Suprapubic skin (tissue), 4 donors: ENCODE measurements around the gene FGF1. TPM values are rescaled to one million over a fixed set of nuclear protein-coding genes. Genes with fewer than 3 reads are reported as not detected.

Experiments used
- DNase-seq, 2 donors: peaks; one replicate each; pipeline ENCODE4 v3.0.0-alpha.2; 2019; ENCODE audit warnings: low spot score in 2 of 2
- H3K27ac ChIP-seq: fragments of 200-600 bp; sonication (generic); one replicate; pipeline ENCODE4 v1.5.1; 2019
- H3K27me3 ChIP-seq: fragments of 200-600 bp; sonication (generic); one replicate; pipeline ENCODE4 v1.5.1; 2019
- H3K36me3 ChIP-seq: fragments of 200-600 bp; sonication (generic); one replicate; pipeline ENCODE4 v1.5.1; 2019
- H3K4me1 ChIP-seq: fragments of 200-600 bp; sonication (generic); one replicate; pipeline ENCODE4 v1.5.1; 2019
- H3K4me3 ChIP-seq: fragments of 200-600 bp; sonication (generic); one replicate; pipeline ENCODE4 v1.5.1; 2019; ENCODE audit warnings: mild to moderate bottlenecking
- H3K9me3 ChIP-seq: fragments of 200-600 bp; sonication (generic); one replicate; pipeline ENCODE4 v1.5.1; 2019
- CTCF ChIP-seq, 2 donors: fragments of 200-600 bp in 1 of 2; fragments of 450-650 bp in 1 of 2; sonication (generic) in 1 of 2; IDR thresholded peaks; one replicate each; pipeline ENCODE4 v1.5.1; 2016 to 2019; ENCODE audit warnings: antibody characterized with exemption in 2 of 2, mild to moderate bottlenecking in 1 of 2, moderate library complexity in 1 of 2
- EP300 ChIP-seq: sonication (generic); formaldehyde crosslinking; IDR thresholded peaks from one replicate; pipeline ENCODE4 v1.6.1; 2017; ENCODE audit warnings: antibody characterized with exemption
- POLR2A ChIP-seq, 2 donors: fragments of 450-650 bp; IDR thresholded peaks; one replicate each; pipeline ENCODE4 v1.6.1; 2017; ENCODE audit warnings: antibody characterized with exemption in 2 of 2, mild to moderate bottlenecking in 2 of 2, moderate library complexity in 2 of 2
- POLR2AphosphoS5 ChIP-seq, 3 donors: sonication (generic); formaldehyde crosslinking; IDR thresholded peaks; one replicate each; pipeline ENCODE4 v1.6.1; 2017; ENCODE audit warnings: antibody characterized with exemption in 3 of 3
- WGBS: methylation state at CpG from one replicate; pipeline ENCODE4 v1.1.5; 2018; 5-methylcytosine and 5-hydroxymethylcytosine counted together
- total RNA-seq, 4 donors: library from RNA; depleted of rRNA; stranded (reverse); fragments of >200 nt; gene quantifications; one replicate each; pipeline ENCODE4 v1.1.0, GENCODE V29; 2016

FGF1 gene
- total RNA-seq, 4 donors from 2014 or later: 0.48 to 2.5 (median 1.9) TPM

- WGBS: 82% methylated on average over 6 of the region's 6 CpGs
- no peak for DNase-seq
- Histone ChIP-seq H3K9me3 (no peaks in the 10 kb centered on the region), H3K4me1 (no peaks in the 10 kb centered on the region), H3K27me3 (no peaks in the 10 kb centered on the region), H3K27ac (no peak overlapping the region), H3K36me3 (no peaks in the 10 kb centered on the region), H3K4me3 (no peak overlapping the region)
- TF ChIP-seq EP300: no peak
Measured at GRCh38 chr5:142664636-142665035, 21.3 kb downstream of the FGF1 start.

GRCh38 chr5:142664067-142664466 is 21.8 kb downstream of the FGF1 start:
- Histone ChIP-seq H3K36me3 (no peaks in the 10 kb centered on the region), H3K4me3 (no peak overlapping the region), H3K27me3 (no peaks in the 10 kb centered on the region), H3K27ac (no peak overlapping the region), H3K9me3 (no peaks in the 10 kb centered on the region), H3K4me1 (no peaks in the 10 kb centered on the region)
- TF ChIP-seq EP300: no peak
- no peak for TF ChIP-seq POLR2A (IDR thresholded peaks at IDR 0.05)
- TF ChIP-seq CTCF (IDR thresholded peaks at IDR 0.05): no peak
- TF ChIP-seq POLR2AphosphoS5 (IDR thresholded peaks at IDR 0.05): no peak
- 91% methylated on average over 4 of the region's 9 CpGs for WGBS
- no peak for DNase-seq

DNA sequence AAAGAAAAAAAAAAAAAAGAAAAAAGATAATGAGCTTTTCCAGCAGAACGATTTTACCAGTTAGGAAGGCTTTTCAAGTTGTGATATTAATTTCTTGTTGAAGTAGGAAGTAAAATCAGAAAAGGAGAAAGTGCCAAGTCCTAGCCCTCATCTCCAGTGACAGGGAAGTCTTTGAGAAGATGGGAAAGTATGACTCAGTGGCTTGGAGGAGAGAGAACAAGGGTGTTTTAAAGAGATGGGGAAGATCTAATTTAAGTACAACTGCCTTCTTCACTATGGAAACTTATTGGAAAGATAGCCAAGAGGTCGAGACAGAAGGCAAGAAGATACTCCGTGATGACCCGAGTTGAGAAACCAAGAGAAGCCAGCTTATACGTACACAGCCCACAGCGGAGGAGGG is 22.6 kb downstream of the FGF1 start:
- WGBS: 77% methylated on average over 6 of the region's 6 CpGs
- Histone ChIP-seq H3K4me1 (no peaks in the 10 kb centered on the region), H3K27me3 (no peaks in the 10 kb centered on the region), H3K9me3 (no peaks in the 10 kb centered on the region), H3K36me3 (no peaks in the 10 kb centered on the region), H3K4me3 (no peak overlapping the region), H3K27ac (no peak overlapping the region)
- DNase-seq: no peak
- TF ChIP-seq CTCF (IDR thresholded peaks at IDR 0.05): no peak
- TF ChIP-seq EP300: no peak
- no peak for TF ChIP-seq POLR2A (IDR thresholded peaks at IDR 0.05)

DNA sequence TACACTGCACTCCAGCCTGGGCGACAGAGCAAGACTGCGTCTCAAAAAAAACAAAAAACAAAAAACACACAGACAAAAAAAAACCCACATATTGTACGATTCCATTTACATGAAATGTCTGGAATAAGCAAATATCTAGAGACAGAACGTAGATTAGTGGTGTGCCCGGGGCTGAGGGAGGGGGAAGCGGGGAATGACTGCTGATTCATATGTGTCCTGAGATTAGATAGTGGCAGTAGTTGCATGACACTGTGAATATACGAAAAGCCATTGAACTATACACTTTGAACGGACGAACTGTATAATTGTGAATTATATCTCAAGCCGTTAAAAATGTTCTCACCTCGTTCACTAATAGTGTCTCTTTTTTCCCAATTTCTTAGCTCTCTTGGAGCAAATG is 23.9 kb downstream of the FGF1 start:
- Histone ChIP-seq H3K36me3 (no peaks in the 10 kb centered on the region), H3K27ac (no peak overlapping the region), H3K27me3 (no peaks in the 10 kb centered on the region), H3K4me3 (no peak overlapping the region), H3K9me3 (no peaks in the 10 kb centered on the region), H3K4me1 (no peaks in the 10 kb centered on the region)
- DNase-seq: peak in 1 of 2 donors; percentile 1
- 91% methylated on average over 11 of the region's 11 CpGs for WGBS
- no peak for TF ChIP-seq POLR2A (IDR thresholded peaks at IDR 0.05)
- no peak for TF ChIP-seq CTCF (IDR thresholded peaks at IDR 0.05)
- no peak for TF ChIP-seq POLR2AphosphoS5 (IDR thresholded peaks at IDR 0.05)
- TF ChIP-seq EP300: no peak

- H3K36me3 ChIP-seq: no peaks in the 10 kb centered on the region
- DNase-seq: peak in 1 of 2 donors; percentile 9
- TF ChIP-seq POLR2AphosphoS5 (IDR thresholded peaks at IDR 0.05) (no peak), POLR2A (IDR thresholded peaks at IDR 0.05) (no peak), CTCF (IDR thresholded peaks at IDR 0.05) (no peak), EP300 (no peak)
- H3K9me3 ChIP-seq: no peaks in the 10 kb centered on the region
- H3K4me3 ChIP-seq: no peak overlapping the region
- 97% methylated on average over 2 of the region's 2 CpGs for WGBS
- no peaks in the 10 kb centered on the region for H3K27me3 ChIP-seq
- no peaks in the 10 kb centered on the region for H3K4me1 ChIP-seq
- H3K27ac ChIP-seq: no peak overlapping the region
Measured at GRCh38 chr5:142661143-142661542, 24.7 kb downstream of the FGF1 start.

DNA sequence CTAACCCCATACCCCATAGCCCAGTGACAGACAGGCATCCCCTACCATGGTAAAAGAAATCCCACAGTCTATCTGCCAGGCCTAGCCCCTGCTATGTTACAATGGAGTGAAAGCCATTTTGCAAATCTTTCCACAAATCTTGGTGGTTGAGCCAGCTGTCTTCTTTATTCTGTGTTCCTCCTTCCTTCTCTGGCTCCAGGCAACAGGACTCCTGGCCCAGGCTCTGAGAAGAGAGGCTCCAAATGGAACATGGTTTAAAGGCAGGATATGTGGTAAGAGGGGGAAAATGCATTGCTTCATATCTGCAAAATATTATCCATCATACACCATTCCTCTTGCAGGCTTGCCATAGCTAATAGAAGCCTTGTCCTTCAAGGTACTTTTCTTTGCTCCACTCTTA is 25.2 kb downstream of the FGF1 start:
- Histone ChIP-seq H3K27ac (no peak overlapping the region), H3K27me3 (no peaks in the 10 kb centered on the region), H3K4me1 (no peaks in the 10 kb centered on the region), H3K4me3 (no peak overlapping the region), H3K9me3 (no peaks in the 10 kb centered on the region), H3K36me3 (no peaks in the 10 kb centered on the region)
- peak in 1 of 2 donors; percentile 26 for DNase-seq
- TF ChIP-seq CTCF (IDR thresholded peaks at IDR 0.05) (no peak), POLR2A (IDR thresholded peaks at IDR 0.05) (no peak), POLR2AphosphoS5 (IDR thresholded peaks at IDR 0.05) (no peak), EP300 (no peak)
